GM12891 (cell line): ENCODE data around the gene AP3B1.

Experiments used
- POLR2A ChIP-seq: IDR thresholded peaks from 2 replicates; pipeline ENCODE4 v1.6.1; 2011; ENCODE audit warnings: low read depth, low read length, control low read depth
- POLR2AphosphoS5 ChIP-seq: IDR thresholded peaks from 2 replicates; pipeline ENCODE4 v1.6.1; 2011; ENCODE audit warnings: low read depth, low read length, control low read depth
- POU2F2 ChIP-seq: IDR thresholded peaks from 2 replicates; pipeline ENCODE4 v1.6.1; 2011; ENCODE audit warnings: low read depth, mild to moderate bottlenecking, control low read depth, low read length, moderate library complexity
- SPI1 ChIP-seq: IDR thresholded peaks from 2 replicates; pipeline ENCODE4 v1.6.1; 2011; ENCODE audit warnings: low read depth, low read length, control low read depth
- TAF1 ChIP-seq: IDR thresholded peaks from 2 replicates; pipeline ENCODE4 v1.6.1; 2011; ENCODE audit warnings: low read depth, low read length, control low read depth

DNA sequence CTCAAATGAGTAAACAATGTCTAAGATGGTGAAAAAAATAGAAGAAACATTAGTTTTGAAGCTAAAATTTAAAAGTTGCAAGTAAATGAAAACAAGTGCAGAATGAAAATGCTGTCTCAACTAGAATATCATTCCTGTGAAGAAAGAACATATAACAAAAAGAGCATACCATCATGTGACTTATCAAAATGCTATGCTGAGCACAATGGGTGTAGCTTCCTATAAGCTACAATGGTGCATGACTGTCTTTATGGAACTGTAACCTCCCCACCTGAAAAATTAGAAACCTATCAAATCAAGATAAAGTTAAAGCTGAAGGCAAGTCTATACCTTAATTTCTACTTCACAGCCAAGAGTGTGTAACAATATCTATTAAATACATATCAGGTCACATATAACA lies 192.0 kb downstream of the AP3B1 start:
- TF ChIP-seq POLR2A (no peak), TAF1 (no peak), POLR2AphosphoS5 (no peak), SPI1 (no peak), POU2F2 (no peak)
